Peyer's patch (tissue), 4 donors: ENCODE data around the gene CTF1. TPM values are rescaled to one million over a fixed set of nuclear protein-coding genes. Genes with fewer than 3 reads are reported as not detected.

ENCODE experiments used
- DNase-seq, 3 donors: peaks; one replicate each; pipeline ENCODE4 v3.0.0-alpha.2; 2017 to 2019
- H3K27ac ChIP-seq, 4 donors: fragments of 200-600 bp; sonication (generic); one replicate each; pipeline ENCODE4 v1.5.1; 2016 to 2019
- H3K27me3 ChIP-seq, 2 donors: fragments of 200-600 bp; sonication (generic); one replicate each; pipeline ENCODE4 v1.5.1; 2019
- H3K36me3 ChIP-seq, 3 donors: fragments of 200-600 bp; sonication (generic); one replicate each; pipeline ENCODE4 v1.5.1; 2016 to 2019
- H3K4me1 ChIP-seq, 4 donors: fragments of 200-600 bp; sonication (generic); one replicate each; pipeline ENCODE4 v1.5.1; 2016 to 2019
- H3K4me3 ChIP-seq, 4 donors: fragments of 200-600 bp; sonication (generic); 1 replicate in 3 of 4; 2 replicates in 1 of 4; pipeline ENCODE4 v1.5.1; 2016 to 2019; ENCODE audit warnings: mild to moderate bottlenecking in 1 of 4
- H3K9me3 ChIP-seq, 4 donors: fragments of 200-600 bp; sonication (generic); one replicate each; pipeline ENCODE4 v1.5.1; 2016 to 2019; ENCODE audit warnings: mild to moderate bottlenecking in 1 of 4
- CTCF ChIP-seq, 6 experiments: fragments of 450-650 bp in 4 of 6; fragments of 200-600 bp in 2 of 6; sonication (generic) in 1 of 6; IDR thresholded peaks; one replicate each; pipeline ENCODE4 v1.5.1; 2017 to 2019; ENCODE audit warnings: antibody characterized with exemption in 6 of 6, mild to moderate bottlenecking in 3 of 6, moderate library complexity in 1 of 6
- POLR2A ChIP-seq, 2 donors: fragments of 450-650 bp; IDR thresholded peaks; one replicate each; pipeline ENCODE4 v1.5.1; 2017; ENCODE audit warnings: antibody characterized with exemption in 2 of 2, mild to moderate bottlenecking in 2 of 2, moderate library complexity in 2 of 2
- total RNA-seq, 4 donors: library from RNA; depleted of rRNA; stranded (reverse); fragments of >200 nt; gene quantifications; one replicate each; pipeline ENCODE4 v1.1.0, GENCODE V29; 2016

Gene CTF1
- total RNA-seq, 4 donors from 2014 or later, result 1.2 TPM; not detected in 3

GRCh38 chr16:30922960-30923535 is 26.6 kb downstream of the CTF1 start:
- peak; percentile 99 to 100 (median 99) for DNase-seq
- TF ChIP-seq POLR2A (IDR thresholded peaks at IDR 0.05), result peak in 1 of 2 donors; percentile 49
- TF ChIP-seq CTCF (IDR thresholded peaks at IDR 0.05), result no peak
- Histone ChIP-seq H3K4me3 (peak overlapping the region; percentile 53 to 93 (median 79)), H3K27ac (peak overlapping the region; percentile 84 to 95 (median 92)), H3K27me3 (no peaks in the 10 kb centered on the region), H3K4me1 (peaks cover 0 to 31% (median 5%) of the 10 kb centered on the region in 4 donors), H3K36me3 (no peaks in the 10 kb centered on the region), H3K9me3 (no peaks in the 10 kb centered on the region)

GRCh38 chr16:30923554-30924075 is 27.2 kb downstream of the CTF1 start, which contains the start of gene FBXL19:
FBXL19 (plus strand) TSS chr16:30923572; CDS start chr16:30925755, 2,183 bp downstream.
- Histone ChIP-seq H3K4me1 (peaks cover 0 to 31% (median 5%) of the 10 kb centered on the region in 4 donors), H3K27ac (peak within 1 kb of the TSS; percentile 84 to 95 (median 92)), H3K4me3 (peak within 1 kb of the TSS; percentile 53 to 93 (median 79)), H3K9me3 (no peaks in the 10 kb centered on the region), H3K36me3 (no peaks in the 10 kb centered on the region), H3K27me3 (no peaks in the 10 kb centered on the region)
- peak in 2 of 3 donors; percentile 31 to 63 for DNase-seq
- TF ChIP-seq CTCF (IDR thresholded peaks at IDR 0.05) (no peak), POLR2A (IDR thresholded peaks at IDR 0.05) (no peak)

- peak overlapping the region; percentile 63 to 95 (median 92) for H3K27ac ChIP-seq
- TF ChIP-seq POLR2A (IDR thresholded peaks at IDR 0.05) (no peak), CTCF (IDR thresholded peaks at IDR 0.05) (no peak)
- no peak for DNase-seq
Measured at GRCh38 chr16:30924076-30924912, 27.9 kb downstream of the CTF1 start.

GRCh38 chr16:30924913-30925631 is 28.7 kb downstream of the CTF1 start:
- Histone ChIP-seq H3K27me3 (no peaks in the 10 kb centered on the region), H3K36me3 (peaks cover 0 to 5% (median 0%) of the 10 kb centered on the region in 3 donors), H3K9me3 (no peaks in the 10 kb centered on the region), H3K4me1 (peaks cover 0 to 31% (median 5%) of the 10 kb centered on the region in 4 donors), H3K4me3 (peak overlapping the region in 1 of 4 donors; percentile 93), H3K27ac (peak overlapping the region in 3 of 4 donors; percentile 63 to 94 (median 89))
- no peak for DNase-seq
- no peak for TF ChIP-seq POLR2A (IDR thresholded peaks at IDR 0.05)
- no peak for TF ChIP-seq CTCF (IDR thresholded peaks at IDR 0.05)

More at GRCh38 chr16:30924076-30924912, 27.9 kb downstream of the CTF1 start:
- Histone ChIP-seq H3K4me1 (peaks cover 0 to 31% (median 5%) of the 10 kb centered on the region in 4 donors), H3K27me3 (no peaks in the 10 kb centered on the region), H3K36me3 (no peaks in the 10 kb centered on the region), H3K9me3 (no peaks in the 10 kb centered on the region), H3K4me3 (peak overlapping the region; percentile 53 to 93 (median 79))

- Histone ChIP-seq H3K27ac (no peak overlapping the region), H3K4me1 (peaks cover 0 to 31% (median 5%) of the 10 kb centered on the region in 4 donors)
- no peak for TF ChIP-seq CTCF (IDR thresholded peaks at IDR 0.05)
Measured at GRCh38 chr16:30925632-30925987, 29.2 kb downstream of the CTF1 start.

More at GRCh38 chr16:30925632-30925987, 29.2 kb downstream of the CTF1 start:
- no peak for DNase-seq
- Histone ChIP-seq H3K36me3 (peaks cover 0 to 10% (median 0%) of the 10 kb centered on the region in 3 donors), H3K27me3 (no peaks in the 10 kb centered on the region), H3K9me3 (no peaks in the 10 kb centered on the region), H3K4me3 (no peak overlapping the region)
